Stomach (tissue), 4 donors: ENCODE measurements around the gene ETV6.

ENCODE experiments used
- POLR2A ChIP-seq, 4 donors: fragments of 450-650 bp; IDR thresholded peaks; one replicate each; pipeline ENCODE4 v1.6.1; 2016; ENCODE audit warnings: antibody characterized with exemption in 4 of 4, control low read depth in 2 of 4, mild to moderate bottlenecking in 1 of 4, moderate library complexity in 1 of 4
- TF ChIP-seq, protein P1 (sequence below), 7 experiments: fragments of 450-650 bp in 4 of 7; fragments of 200-600 bp in 3 of 7; sonication (generic) in 3 of 7; IDR thresholded peaks; one replicate each; pipeline ENCODE4 v1.5.1; 2016 to 2019; ENCODE audit warnings: antibody characterized with exemption in 7 of 7, control low read depth in 2 of 7, mild to moderate bottlenecking in 1 of 7

DNA sequence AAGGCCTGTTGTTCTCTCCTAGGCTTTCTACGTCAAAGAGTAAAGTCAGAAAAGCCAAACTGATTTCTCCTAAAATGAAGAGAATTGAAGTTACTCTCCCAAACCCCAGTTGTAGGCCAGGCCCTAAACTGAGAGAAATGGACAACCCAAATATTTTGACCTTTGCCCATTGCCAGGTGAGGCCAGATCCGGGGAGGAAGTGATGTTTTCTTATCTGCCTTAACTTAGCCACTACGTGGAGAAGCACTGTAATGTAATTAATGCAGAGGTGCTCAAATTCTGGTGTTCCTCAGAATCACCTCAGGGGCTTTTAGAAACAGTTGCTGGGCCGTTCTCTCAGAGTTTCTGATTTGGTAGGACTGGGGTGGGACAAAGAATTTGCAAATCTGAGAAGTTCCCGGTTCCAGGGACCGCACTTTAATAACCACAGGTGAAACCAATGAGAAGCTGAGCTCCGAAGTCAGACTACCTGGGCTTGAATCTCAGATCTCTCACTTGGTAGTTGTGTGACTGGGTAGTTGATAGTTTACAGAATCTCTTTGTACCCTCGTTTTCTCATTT is 73.2 kb downstream of the ETV6 start:
- TF ChIP-seq POLR2A (IDR thresholded peaks at IDR 0.05) = no peak
- TF ChIP-seq, protein P1, sequence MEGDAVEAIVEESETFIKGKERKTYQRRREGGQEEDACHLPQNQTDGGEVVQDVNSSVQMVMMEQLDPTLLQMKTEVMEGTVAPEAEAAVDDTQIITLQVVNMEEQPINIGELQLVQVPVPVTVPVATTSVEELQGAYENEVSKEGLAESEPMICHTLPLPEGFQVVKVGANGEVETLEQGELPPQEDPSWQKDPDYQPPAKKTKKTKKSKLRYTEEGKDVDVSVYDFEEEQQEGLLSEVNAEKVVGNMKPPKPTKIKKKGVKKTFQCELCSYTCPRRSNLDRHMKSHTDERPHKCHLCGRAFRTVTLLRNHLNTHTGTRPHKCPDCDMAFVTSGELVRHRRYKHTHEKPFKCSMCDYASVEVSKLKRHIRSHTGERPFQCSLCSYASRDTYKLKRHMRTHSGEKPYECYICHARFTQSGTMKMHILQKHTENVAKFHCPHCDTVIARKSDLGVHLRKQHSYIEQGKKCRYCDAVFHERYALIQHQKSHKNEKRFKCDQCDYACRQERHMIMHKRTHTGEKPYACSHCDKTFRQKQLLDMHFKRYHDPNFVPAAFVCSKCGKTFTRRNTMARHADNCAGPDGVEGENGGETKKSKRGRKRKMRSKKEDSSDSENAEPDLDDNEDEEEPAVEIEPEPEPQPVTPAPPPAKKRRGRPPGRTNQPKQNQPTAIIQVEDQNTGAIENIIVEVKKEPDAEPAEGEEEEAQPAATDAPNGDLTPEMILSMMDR (IDR thresholded peaks at IDR 0.05) = no peak
